Fibroblast of villous mesenchyme (primary cell): Measurements from ENCODE around the gene MZF1. TPM values are rescaled to one million over a fixed set of nuclear protein-coding genes. Genes with fewer than 3 reads are reported as not detected.
"Not testable (repeated sequence)": the region's sequence is repeated elsewhere in the genome, so short reads cannot be mapped to it uniquely, and the experiment has no call there.

Source experiments
- DNase-seq: peaks from one replicate; pipeline ENCODE4 v3.0.0-alpha.2; 2010; ENCODE audit warnings: low read depth
- H3K4me3 ChIP-seq: 2 replicates; pipeline ENCODE4 v1.5.1; 2011; ENCODE audit warnings: low read depth, mild to moderate bottlenecking, low read length
- CTCF ChIP-seq: IDR thresholded peaks from 2 replicates; pipeline ENCODE4 v1.5.1; 2012; ENCODE audit warnings: low read depth, mild to moderate bottlenecking, low read length; ENCODE audit not compliant: insufficient read depth
- total RNA-seq: library from RNA; depleted of rRNA; stranded (reverse); fragments of >200 nt; gene quantifications from 2 replicates; pipeline ENCODE4 v1.2.3, GENCODE V29; 2012

Gene MZF1
- total RNA-seq, result 15.5 and 16.1 TPM in 2 replicates

DNA sequence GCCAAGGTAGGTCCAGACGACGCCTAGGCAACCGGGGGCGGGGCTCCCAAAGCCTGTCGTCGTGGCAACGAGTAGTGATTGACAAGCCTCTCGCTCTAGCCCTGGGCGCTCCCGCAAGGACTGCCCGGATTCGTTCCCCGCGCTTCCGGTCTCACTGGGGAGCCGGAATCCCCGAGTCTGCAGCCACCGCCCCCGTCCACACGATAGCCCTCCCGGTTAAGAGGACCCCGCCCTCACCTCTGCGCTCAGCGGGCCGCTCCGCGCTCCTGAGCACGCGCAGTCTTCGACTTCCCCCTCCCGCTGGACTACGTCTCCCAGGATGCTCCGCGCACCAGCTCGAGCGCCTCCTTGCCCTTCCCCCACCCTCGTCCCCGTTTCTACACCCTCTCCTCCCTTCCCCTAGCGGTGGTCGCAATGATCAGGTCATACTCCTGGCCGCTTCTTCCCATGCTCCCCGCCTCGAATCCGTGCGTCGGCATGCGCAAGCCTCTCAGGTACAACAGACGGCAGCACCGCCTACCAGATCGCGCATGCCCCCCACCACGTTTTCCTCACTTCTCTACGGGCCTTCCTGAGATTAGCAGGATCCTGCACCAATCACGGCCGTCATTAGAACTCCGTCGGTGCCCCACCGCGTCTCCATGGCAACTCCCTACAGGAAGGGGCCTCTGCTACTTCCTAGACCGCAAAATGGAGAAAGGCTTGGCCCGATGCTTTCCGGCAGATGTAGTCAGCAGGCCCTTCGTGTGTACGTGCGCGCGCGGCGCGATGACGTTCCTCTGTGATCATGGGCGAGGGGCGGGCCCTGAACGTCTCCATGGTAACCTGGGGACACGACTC lies at the start of gene MZF1:
MZF1 (minus strand) TSS at position 518 of the 840 bp plus-strand sequence. CDS start 1,946 bp downstream, outside the sequence.
- H3K4me3 ChIP-seq, result peak within 1 kb of the TSS; percentile 95
- TF ChIP-seq CTCF, result no peak
- DNase-seq, result peak; percentile 100

DNA sequence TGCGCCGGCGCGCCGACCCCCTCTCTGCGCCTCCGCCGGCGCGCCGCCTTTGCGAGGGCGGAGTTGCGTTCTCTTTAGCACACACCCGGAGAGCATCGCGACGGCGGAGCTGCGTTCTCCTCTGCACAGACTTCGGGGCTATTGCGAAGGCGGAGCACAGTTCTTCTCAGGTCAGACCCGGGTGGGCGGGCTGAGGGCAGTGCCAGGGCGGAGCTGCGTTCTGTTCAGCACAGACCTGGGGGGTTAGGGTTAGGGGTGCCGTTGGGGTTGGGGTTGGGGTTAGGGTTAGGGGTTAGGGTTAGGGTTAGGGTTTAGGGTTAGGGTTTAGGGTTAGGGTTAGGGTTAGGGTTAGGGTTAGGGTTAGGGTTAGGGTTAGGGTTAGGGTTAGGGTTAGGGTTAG lies 34.1 kb upstream of the MZF1 start:
- DNase-seq, result peak; percentile 52
- not testable (repeated sequence) for H3K4me3 ChIP-seq

- not testable (repeated sequence) for H3K4me3 ChIP-seq
- TF ChIP-seq CTCF, result peak; percentile 32
- peak; percentile 52 for DNase-seq
These were observed 33.2 kb upstream of the MZF1 start for GRCh38 chr19:58606251-58606896.

DNA sequence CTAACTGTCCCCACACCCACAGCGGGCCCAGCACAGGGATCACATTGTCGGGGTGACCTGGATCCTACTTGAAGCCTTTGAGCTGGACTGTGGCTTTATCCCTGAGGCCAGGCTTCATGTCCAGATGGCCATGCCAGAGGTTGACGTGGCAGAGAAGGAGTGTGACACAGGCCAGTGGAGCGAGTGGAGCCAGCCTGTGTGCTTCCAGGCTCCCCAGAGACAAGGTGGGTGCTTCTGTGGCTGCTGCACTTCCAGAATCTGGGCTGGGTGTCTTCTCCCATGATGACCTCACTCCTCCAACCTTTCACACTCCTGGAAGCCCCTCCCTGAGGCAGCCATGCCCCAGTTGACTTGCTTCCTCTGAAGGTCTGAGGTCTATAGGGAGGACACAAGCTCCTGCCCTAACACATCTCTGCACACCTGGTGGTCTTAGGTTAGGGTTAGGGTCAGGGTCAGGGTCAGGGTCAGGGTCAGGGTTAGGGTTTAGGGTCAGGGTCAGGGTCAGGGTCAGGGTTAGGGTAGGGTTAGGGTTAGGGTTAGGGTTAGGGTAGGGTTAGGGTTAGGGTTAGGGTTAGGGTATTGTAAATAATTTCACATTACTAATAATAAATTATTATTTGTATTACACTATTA lies 13.1 kb upstream of the MZF1 start:
- no peak for TF ChIP-seq CTCF
- H3K4me3 ChIP-seq, result no peak overlapping the region
- DNase-seq, result no peak

GRCh38 chr19:58585442-58586132 lies 12.5 kb upstream of the MZF1 start:
- no peak overlapping the region for H3K4me3 ChIP-seq
- TF ChIP-seq CTCF, result no peak
- no peak for DNase-seq

DNA sequence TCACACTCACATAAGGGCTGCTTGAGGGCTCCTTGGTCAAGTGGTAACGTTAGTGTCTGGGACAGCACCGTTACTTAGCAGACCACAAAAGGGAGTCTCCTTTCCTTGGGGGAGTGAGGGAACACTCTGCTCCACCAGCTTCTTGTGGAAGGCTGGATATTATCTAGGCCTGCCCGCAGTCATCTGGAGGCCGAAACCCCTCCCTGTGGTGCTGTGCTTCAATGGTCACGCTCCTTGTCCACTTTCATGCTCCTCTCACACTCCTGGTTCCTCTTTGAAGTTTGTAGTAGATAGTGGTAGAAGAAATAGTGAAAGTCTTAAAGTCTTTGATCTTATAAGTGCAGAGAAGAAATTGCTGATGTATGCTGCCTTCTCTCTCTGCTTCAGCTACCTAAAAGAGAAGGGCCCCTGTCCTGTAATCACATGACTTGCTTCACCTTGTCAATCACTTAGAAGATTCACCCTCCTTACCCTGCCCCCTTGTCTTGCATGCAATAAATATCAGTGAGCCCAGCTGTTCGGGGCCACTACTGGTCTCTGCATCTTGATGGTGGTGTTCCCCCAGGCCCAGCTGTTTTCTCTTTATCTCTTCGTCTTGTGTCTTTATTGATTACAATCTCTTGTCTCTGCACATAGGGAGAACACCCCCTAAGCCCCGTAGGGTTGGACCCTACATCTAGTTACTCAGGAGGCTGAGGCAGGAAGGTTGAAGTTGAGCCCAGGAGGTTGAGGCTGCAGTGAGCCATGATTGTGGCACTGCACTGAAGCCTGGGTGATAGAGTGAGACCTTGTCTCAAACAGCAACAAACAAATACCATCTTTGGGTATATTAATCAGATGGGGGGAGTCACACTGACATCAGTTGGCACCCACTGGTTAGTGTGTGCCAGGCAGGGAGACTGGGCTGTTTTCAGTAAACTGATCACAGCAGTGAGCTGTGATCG lies 11.6 kb upstream of the MZF1 start:
- no peak for DNase-seq
- no peak for TF ChIP-seq CTCF
- H3K4me3 ChIP-seq, result no peak overlapping the region
